Stimulated activated naive CD4-positive, alpha-beta T cell treated with Interleukin-2 at 50 U/mL for 16 hours (primary cell): ENCODE data around the gene CCR7.
A peak's percentile ranks its signal among the peaks of the same experiment; 100 is the strongest.

ENCODE experiments used
- DNase-seq: peaks from one replicate; lab custom pipeline; 2025; lab: John Stamatoyannopoulos, UW

CCR7 gene

GRCh38 chr17:40562838-40563219 is 2.4 kb downstream of the CCR7 start:
- no peak for DNase-seq

GRCh38 chr17:40561871-40562611 is 3.2 kb downstream of the CCR7 start:
- DNase-seq: peak; percentile 62

- DNase-seq: no peak
Observed at GRCh38 chr17:40561294-40561870, 3.9 kb downstream of the CCR7 start.

- DNase-seq: peak; percentile 85
Observed at GRCh38 chr17:40560592-40561293, 4.5 kb downstream of the CCR7 start.

GRCh38 chr17:40559954-40560591 is 5.2 kb downstream of the CCR7 start:
- DNase-seq: peak; percentile 78

GRCh38 chr17:40559564-40559916 is 5.7 kb downstream of the CCR7 start:
- DNase-seq: no peak

GRCh38 chr17:40558890-40559563 is 6.2 kb downstream of the CCR7 start:
- no peak for DNase-seq

- no peak for DNase-seq
Observed at GRCh38 chr17:40558300-40558889, 6.9 kb downstream of the CCR7 start.

- DNase-seq: no peak
Observed at GRCh38 chr17:40557531-40558299, 7.6 kb downstream of the CCR7 start.

GRCh38 chr17:40556884-40557414 is 8.3 kb downstream of the CCR7 start:
- no peak for DNase-seq

- no peak for DNase-seq
Observed at GRCh38 chr17:40556198-40556661, 9.0 kb downstream of the CCR7 start.

- DNase-seq: no peak
Observed at GRCh38 chr17:40555296-40556190, 9.7 kb downstream of the CCR7 start.

GRCh38 chr17:40554646-40555295 is 10.5 kb downstream of the CCR7 start:
- no peak for DNase-seq

GRCh38 chr17:40553694-40554534 is 11.4 kb downstream of the CCR7 start:
- DNase-seq: no peak

- no peak for DNase-seq
Observed at GRCh38 chr17:40552806-40553693, 12.2 kb downstream of the CCR7 start.

- DNase-seq: no peak
Observed at GRCh38 chr17:40551879-40552768, 13.1 kb downstream of the CCR7 start.
